Measurements from ENCODE around the gene TLX1. TPM values are rescaled to one million over a fixed set of nuclear protein-coding genes. Genes with fewer than 3 reads are reported as not detected.

The TLX1 gene
- total and polyA plus RNA-seq, 4 donors = 0.13 TPM; not detected in 3

- Histone ChIP-seq H3K4me3 (ENCODE audit: low read length in 2 of 2) (no peak overlapping the region), H3K36me3 (ENCODE audit: control insufficient read depth in 1 of 2, insufficient read depth in 2 of 2, low read length in 1 of 2) (no peaks in the 10 kb centered on the region), H3K27ac (ENCODE audit: low read depth in 1 of 2, low read length in 2 of 2) (no peak overlapping the region), H3K27me3 (ENCODE audit: control insufficient read depth in 1 of 2, insufficient read depth in 2 of 2, low read length in 1 of 2) (no peaks in the 10 kb centered on the region), H3K9me3 (ENCODE audit: control insufficient read depth, low read length) (no peaks in the 10 kb centered on the region), H3K4me1 (ENCODE audit: control insufficient read depth in 1 of 2, insufficient read depth in 2 of 2, low read length in 2 of 2) (no peaks in the 10 kb centered on the region)
- intact Hi-C loops (cut with DNase I) = loop anchor here in 1 of 2 donors (2.0 kb wide), 1 partner anchor 49 kb away; no protein-coding TSS in a partner anchor
- 54 to 65% methylated on average over 14 of the region's 14 CpGs for WGBS, 2 donors
- DNase-seq (no peak), ATAC-seq (ENCODE audit: low FRiP score) (no peak)
Observed at GRCh38 chr10:101094121-101094879, 36.8 kb upstream of the TLX1 start.

DNA sequence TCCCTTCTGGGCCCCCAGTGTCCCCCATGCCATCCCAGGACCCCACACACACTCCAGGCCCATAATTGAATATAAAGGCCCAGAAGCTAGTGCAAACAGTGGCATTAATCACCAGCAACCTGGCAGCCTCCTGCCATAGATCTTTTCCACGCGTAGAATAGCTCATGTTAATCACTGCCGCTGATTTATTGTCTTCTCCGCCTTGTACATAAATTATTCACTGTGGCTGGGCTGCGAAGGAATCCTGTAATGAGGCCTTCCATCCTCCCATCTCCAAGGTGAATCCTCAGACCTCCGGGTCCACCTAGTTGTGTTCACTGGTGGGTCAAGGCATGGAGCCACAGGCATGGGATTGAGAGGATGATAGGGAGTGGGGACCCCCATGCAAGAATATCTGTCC, 36.1 kb upstream of the TLX1 start:
- intact Hi-C loops (cut with DNase I) = loop anchor here in 1 of 2 donors (2.0 kb wide), 1 partner anchor 48 kb away; no protein-coding TSS in a partner anchor
- no peaks in the 10 kb centered on the region for H3K27me3 ChIP-seq (ENCODE audit: control insufficient read depth in 1 of 2, insufficient read depth in 2 of 2, low read length in 1 of 2)

GRCh38 chr10:101095550-101096213, 35.4 kb upstream of the TLX1 start:
- H3K36me3 ChIP-seq (ENCODE audit: control insufficient read depth in 1 of 2, insufficient read depth in 2 of 2, low read length in 1 of 2) = no peaks in the 10 kb centered on the region
- DNase-seq (peak; percentile 73 to 83), ATAC-seq (ENCODE audit: low FRiP score) (peak; percentile 60)
- WGBS, 2 donors = 16 to 19% methylated on average over 6 to 7 of the region's 7 CpGs
- intact Hi-C loops (cut with DNase I) = loop anchor here (1.0 to 2.0 kb wide), 2 partner anchors 47 kb away; no protein-coding TSS in a partner anchor
- no peak overlapping the region for H3K4me3 ChIP-seq (ENCODE audit: low read length in 2 of 2)
- peaks cover 2% of the 10 kb centered on the region for H3K9me3 ChIP-seq (ENCODE audit: control insufficient read depth, low read length)
- no peaks in the 10 kb centered on the region for H3K27me3 ChIP-seq (ENCODE audit: control insufficient read depth in 1 of 2, insufficient read depth in 2 of 2, low read length in 1 of 2)
- no peaks in the 10 kb centered on the region for H3K4me1 ChIP-seq (ENCODE audit: control insufficient read depth in 1 of 2, insufficient read depth in 2 of 2, low read length in 2 of 2)
- H3K27ac ChIP-seq (ENCODE audit: low read depth in 1 of 2, low read length in 2 of 2) = no peak overlapping the region

More for the DNA sequence above, 36.1 kb upstream of the TLX1 start:
- Histone ChIP-seq H3K9me3 (ENCODE audit: control insufficient read depth, low read length) (peaks cover 2% of the 10 kb centered on the region), H3K36me3 (ENCODE audit: control insufficient read depth in 1 of 2, insufficient read depth in 2 of 2, low read length in 1 of 2) (no peaks in the 10 kb centered on the region), H3K4me3 (ENCODE audit: low read length in 2 of 2) (no peak overlapping the region), H3K4me1 (ENCODE audit: control insufficient read depth in 1 of 2, insufficient read depth in 2 of 2, low read length in 2 of 2) (no peaks in the 10 kb centered on the region), H3K27ac (ENCODE audit: low read depth in 1 of 2, low read length in 2 of 2) (no peak overlapping the region)
- WGBS, 2 donors = 67 to 73% methylated on average over 6 of the region's 6 CpGs
- ATAC-seq (ENCODE audit: low FRiP score) (no peak), DNase-seq (no peak)

DNA sequence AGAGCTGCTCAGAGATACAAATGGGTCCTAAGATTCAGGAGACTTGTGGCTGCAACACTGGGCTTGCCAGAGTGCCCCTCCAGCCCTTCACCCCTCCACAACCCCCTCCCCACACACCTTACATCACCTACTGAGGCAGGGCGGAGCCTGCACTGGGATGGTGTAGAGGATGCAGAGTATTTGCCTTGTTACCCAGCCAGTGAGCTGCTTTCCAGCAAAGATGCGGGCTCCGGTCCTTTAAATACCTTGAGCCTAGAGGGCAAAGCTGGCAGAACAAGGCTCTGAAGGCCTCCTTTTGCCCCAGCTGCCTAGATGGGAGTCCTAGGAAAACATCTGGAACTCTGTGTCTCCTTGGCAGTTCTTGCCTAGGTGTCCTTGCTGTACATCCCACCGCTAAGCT, 34.7 kb upstream of the TLX1 start:
- H3K9me3 ChIP-seq (ENCODE audit: control insufficient read depth, low read length) = peaks cover 2% of the 10 kb centered on the region
- H3K27ac ChIP-seq (ENCODE audit: low read depth in 1 of 2, low read length in 2 of 2) = no peak overlapping the region
- 91 to 93% methylated on average over 4 of the region's 4 CpGs for WGBS, 2 donors
- no peaks in the 10 kb centered on the region for H3K36me3 ChIP-seq (ENCODE audit: control insufficient read depth in 1 of 2, insufficient read depth in 2 of 2, low read length in 1 of 2)
- no peaks in the 10 kb centered on the region for H3K27me3 ChIP-seq (ENCODE audit: control insufficient read depth in 1 of 2, insufficient read depth in 2 of 2, low read length in 1 of 2)
- intact Hi-C loops (cut with DNase I) = loop anchor here in 1 of 2 donors (1.0 kb wide), 1 partner anchor 46 kb away; no protein-coding TSS in a partner anchor
- ATAC-seq (ENCODE audit: low FRiP score) = no peak
- no peaks in the 10 kb centered on the region for H3K4me1 ChIP-seq (ENCODE audit: control insufficient read depth in 1 of 2, insufficient read depth in 2 of 2, low read length in 2 of 2)
- no peak for DNase-seq
- H3K4me3 ChIP-seq (ENCODE audit: low read length in 2 of 2) = no peak overlapping the region

DNA sequence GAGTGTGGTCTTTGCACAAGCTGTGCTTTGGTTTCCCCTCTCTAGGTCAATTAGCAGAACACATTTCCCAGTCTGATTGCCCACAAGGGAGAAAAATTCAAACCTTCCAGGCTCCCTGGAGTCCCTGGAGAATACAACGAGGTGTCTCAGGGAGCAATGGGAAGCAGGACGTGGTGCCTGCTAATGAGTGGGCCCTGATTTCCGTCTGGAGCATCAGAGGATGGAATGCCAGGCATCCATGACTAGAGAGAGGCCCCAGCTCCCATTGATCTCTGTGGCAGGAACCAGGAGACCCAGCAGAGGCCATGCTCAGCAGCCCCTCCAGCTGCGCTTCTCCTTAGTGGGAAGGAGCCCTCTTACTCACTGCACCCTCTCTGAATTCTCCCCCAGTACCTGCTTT, 33.2 kb upstream of the TLX1 start:
- H3K36me3 ChIP-seq (ENCODE audit: control insufficient read depth in 1 of 2, insufficient read depth in 2 of 2, low read length in 1 of 2) = no peaks in the 10 kb centered on the region
- no peak overlapping the region for H3K27ac ChIP-seq (ENCODE audit: low read depth in 1 of 2, low read length in 2 of 2)
- no peak for DNase-seq
- no peak overlapping the region for H3K4me3 ChIP-seq (ENCODE audit: low read length in 2 of 2)
- peaks cover 2% of the 10 kb centered on the region for H3K9me3 ChIP-seq (ENCODE audit: control insufficient read depth, low read length)
- ATAC-seq (ENCODE audit: low FRiP score) = no peak
- no peaks in the 10 kb centered on the region for H3K27me3 ChIP-seq (ENCODE audit: control insufficient read depth in 1 of 2, insufficient read depth in 2 of 2, low read length in 1 of 2)
- intact Hi-C loops (cut with DNase I) = no loop called here
- H3K4me1 ChIP-seq (ENCODE audit: control insufficient read depth in 1 of 2, insufficient read depth in 2 of 2, low read length in 2 of 2) = no peaks in the 10 kb centered on the region
- WGBS, 2 donors = 29 to 41% methylated on average over 4 of the region's 4 CpGs

DNA sequence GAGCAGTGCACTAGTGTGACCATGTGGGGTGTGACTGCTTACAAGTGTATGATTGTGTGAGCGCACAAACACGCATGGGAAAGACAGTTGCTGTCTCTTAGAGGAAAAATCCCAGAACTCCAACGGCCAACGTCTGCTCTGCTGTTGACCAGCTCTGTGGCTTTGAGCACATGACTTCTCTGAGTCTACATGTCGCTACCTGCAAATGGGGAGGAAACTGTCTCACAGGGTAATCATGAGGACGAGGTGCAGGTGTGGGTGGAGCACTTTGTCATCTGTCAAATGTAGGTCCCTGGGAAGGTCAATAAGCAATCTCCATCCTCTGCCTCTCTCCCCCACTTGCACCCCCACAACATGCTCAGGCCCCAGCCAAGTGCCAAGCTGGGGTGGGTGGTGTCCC, 31.2 kb upstream of the TLX1 start:
- DNase-seq = no peak
- WGBS, 2 donors = 71 to 72% methylated on average over 6 of the region's 6 CpGs

DNA sequence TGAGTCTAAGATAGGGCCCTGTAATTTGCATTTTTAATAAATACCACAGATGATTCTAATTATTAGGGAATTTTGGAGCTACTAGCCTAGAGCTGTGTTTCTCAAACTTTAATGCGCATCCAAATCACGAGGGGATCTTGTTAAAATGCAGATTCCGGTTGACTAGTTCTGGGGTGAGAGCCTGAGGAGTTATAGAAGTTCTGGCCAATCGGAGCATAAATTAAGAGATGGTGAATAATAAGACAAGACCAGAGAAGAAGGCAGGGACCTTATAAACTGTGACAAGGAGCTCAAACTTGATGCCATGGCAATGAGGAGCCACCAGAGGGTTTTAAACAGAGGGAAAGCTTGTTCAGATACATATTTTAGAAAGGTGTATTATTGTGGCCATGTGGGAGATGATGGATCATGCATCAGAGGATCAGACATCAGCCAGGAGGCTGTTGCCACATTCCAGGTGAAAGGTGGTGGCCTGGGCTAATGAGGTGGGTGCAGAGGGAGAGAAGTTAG, 29.7 kb upstream of the TLX1 start:
- no peaks in the 10 kb centered on the region for H3K27me3 ChIP-seq (ENCODE audit: control insufficient read depth in 1 of 2, insufficient read depth in 2 of 2, low read length in 1 of 2)
- intact Hi-C loops (cut with DNase I) = no loop called here
- peaks cover 2% of the 10 kb centered on the region for H3K9me3 ChIP-seq (ENCODE audit: control insufficient read depth, low read length)
- no peak for ATAC-seq (ENCODE audit: low FRiP score)
- no peaks in the 10 kb centered on the region for H3K36me3 ChIP-seq (ENCODE audit: control insufficient read depth in 1 of 2, insufficient read depth in 2 of 2, low read length in 1 of 2)
- H3K4me3 ChIP-seq (ENCODE audit: low read length in 2 of 2) = no peak overlapping the region
- no peak for DNase-seq
- 74% methylated on average over 4 of the region's 4 CpGs for WGBS, 2 donors
- no peaks in the 10 kb centered on the region for H3K4me1 ChIP-seq (ENCODE audit: control insufficient read depth in 1 of 2, insufficient read depth in 2 of 2, low read length in 2 of 2)
- H3K27ac ChIP-seq (ENCODE audit: low read depth in 1 of 2, low read length in 2 of 2) = no peak overlapping the region

More for the DNA sequence above, 31.2 kb upstream of the TLX1 start:
- Histone ChIP-seq H3K27ac (ENCODE audit: low read depth in 1 of 2, low read length in 2 of 2) (no peak overlapping the region), H3K36me3 (ENCODE audit: control insufficient read depth in 1 of 2, insufficient read depth in 2 of 2, low read length in 1 of 2) (no peaks in the 10 kb centered on the region), H3K4me1 (ENCODE audit: control insufficient read depth in 1 of 2, insufficient read depth in 2 of 2, low read length in 2 of 2) (no peaks in the 10 kb centered on the region), H3K4me3 (ENCODE audit: low read length in 2 of 2) (no peak overlapping the region), H3K27me3 (ENCODE audit: control insufficient read depth in 1 of 2, insufficient read depth in 2 of 2, low read length in 1 of 2) (no peaks in the 10 kb centered on the region), H3K9me3 (ENCODE audit: control insufficient read depth, low read length) (peaks cover 2% of the 10 kb centered on the region)
- ATAC-seq (ENCODE audit: low FRiP score) = no peak
- intact Hi-C loops (cut with DNase I) = no loop called here

DNA sequence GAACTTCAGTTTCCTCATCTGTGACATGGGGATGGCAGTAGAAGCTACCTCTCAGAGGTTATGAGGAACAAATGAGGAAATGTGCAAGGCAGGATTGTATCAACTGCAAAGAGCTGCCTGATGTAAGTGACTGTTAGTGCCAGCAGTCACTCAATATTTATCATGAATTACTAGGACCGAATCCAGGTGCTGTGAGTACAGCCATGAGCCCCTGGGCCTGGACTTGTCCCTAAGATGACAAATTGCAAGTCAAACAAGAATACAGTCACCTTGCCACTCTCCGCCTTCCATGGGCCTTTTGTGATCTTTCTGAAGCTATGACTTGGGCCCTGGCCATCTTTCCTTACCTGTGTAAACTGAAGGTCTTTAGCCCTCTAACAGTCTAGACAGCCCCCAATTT, 27.7 kb upstream of the TLX1 start:
- Histone ChIP-seq H3K27ac (ENCODE audit: low read depth in 1 of 2, low read length in 2 of 2) (no peak overlapping the region), H3K9me3 (ENCODE audit: control insufficient read depth, low read length) (peaks cover 2% of the 10 kb centered on the region), H3K4me1 (ENCODE audit: control insufficient read depth in 1 of 2, insufficient read depth in 2 of 2, low read length in 2 of 2) (no peaks in the 10 kb centered on the region), H3K4me3 (ENCODE audit: low read length in 2 of 2) (no peak overlapping the region), H3K27me3 (ENCODE audit: control insufficient read depth in 1 of 2, insufficient read depth in 2 of 2, low read length in 1 of 2) (no peaks in the 10 kb centered on the region), H3K36me3 (ENCODE audit: control insufficient read depth in 1 of 2, insufficient read depth in 2 of 2, low read length in 1 of 2) (no peaks in the 10 kb centered on the region)
- DNase-seq = no peak
- no peak for ATAC-seq (ENCODE audit: low FRiP score)
- intact Hi-C loops (cut with DNase I) = no loop called here
- 67 to 69% methylated on average over 2 of the region's 2 CpGs for WGBS, 2 donors
